H1 (cell line): ENCODE measurements around the gene PFDN6. TPM values are rescaled to one million over a fixed set of nuclear protein-coding genes. Genes with fewer than 3 reads are reported as not detected.
"Not testable (repeated sequence)": the region's sequence is repeated elsewhere in the genome, so short reads cannot be mapped to it uniquely, and the experiment has no call there.

Experiments used
- CTCF ChIA-PET: fragments of 300-600 bp; sonication (Branson Sonifier 250); formaldehyde crosslinking; loops from one replicate; lab custom pipeline; 2021; ENCODE audit not compliant: partially characterized antibody; lab: Charles Lee
- POLR2A ChIA-PET: fragments of 300-600 bp; sonication (Branson Sonifier 250); formaldehyde crosslinking; loops from one replicate; lab custom pipeline; 2021; ENCODE audit warnings: inconsistent platforms; ENCODE audit not compliant: partially characterized antibody; lab: Charles Lee
- DNase-seq, 2 experiments: peaks; one replicate each; pipeline versions ENCODE4 v3.0.0 to v3.0.0-alpha.2; 2010 to 2022; ENCODE audit warnings: low spot score in 2 of 2, low read depth in 1 of 2, mixed read lengths in 1 of 2
- FAIRE-seq: peaks from 2 replicates; lab custom pipeline; 2011; peaks lifted over from hg19 to GRCh38; lab: Jason Lieb, UNC
- H2AFZ ChIP-seq: 2 replicates; pipeline ENCODE4 v1.8.1; 2012; ENCODE audit warnings: low read length, inconsistent platforms
- H2AK5ac ChIP-seq: 2 replicates; pipeline ENCODE4 v1.6.1; 2013; ENCODE audit warnings: low read depth, low read length
- H2BK120ac ChIP-seq: replicated peaks from 2 replicates; pipeline ENCODE3; 2013; ENCODE audit warnings: low read depth, low read length, inconsistent platforms
- H2BK12ac ChIP-seq: 2 replicates; pipeline ENCODE4 v1.6.1; 2013; ENCODE audit warnings: low read depth, low read length
- H2BK15ac ChIP-seq: 2 replicates; pipeline ENCODE4 v1.6.1; 2013; ENCODE audit warnings: low read length
- H2BK20ac ChIP-seq: 2 replicates; pipeline ENCODE4 v1.6.1; 2013; ENCODE audit warnings: low read length
- H2BK5ac ChIP-seq: 2 replicates; pipeline ENCODE4 v1.6.1; 2013; ENCODE audit warnings: low read depth, low read length
- H3K14ac ChIP-seq: 2 replicates; pipeline ENCODE4 v1.6.1; 2013; ENCODE audit warnings: inconsistent platforms; ENCODE audit not compliant: insufficient read length
- H3K18ac ChIP-seq: 2 replicates; pipeline ENCODE4 v1.6.1; 2013; ENCODE audit warnings: low read length; ENCODE audit errors: extremely low read depth
- H3K23ac ChIP-seq: 2 replicates; pipeline ENCODE4 v1.6.1; 2013; ENCODE audit warnings: inconsistent platforms; ENCODE audit not compliant: insufficient read length
- H3K23me2 ChIP-seq: 2 replicates; pipeline ENCODE4 v1.6.1; 2013; ENCODE audit warnings: low read depth, low read length
- H3K27ac ChIP-seq: 2 replicates; pipeline ENCODE4 v1.6.1; 2011; ENCODE audit warnings: low read depth, low read length, inconsistent platforms
- H3K27me3 ChIP-seq, 4 experiments: replicated peaks in 1 of 4; 1 replicate in 1 of 4; 2 replicates in 3 of 4; pipeline versions ENCODE4 v1.6.1 to v1.8.1; 2011 to 2013; ENCODE audit warnings: low read length in 3 of 4, mild to moderate bottlenecking in 3 of 4, inconsistent platforms in 2 of 4, mixed read lengths in 2 of 4, moderate library complexity in 1 of 4; ENCODE audit not compliant: control insufficient read depth in 3 of 4, insufficient read depth in 3 of 4; ENCODE audit errors: extremely low read depth in 1 of 4
- H3K36me3 ChIP-seq, 4 experiments: 2 replicates each; pipeline versions ENCODE4 v1.6.1 to v1.8.1; 2011 to 2013; ENCODE audit warnings: mild to moderate bottlenecking in 4 of 4, low read length in 3 of 4, moderate library complexity in 2 of 4, control low read depth in 1 of 4, inconsistent platforms in 1 of 4; ENCODE audit not compliant: insufficient read depth in 4 of 4, control insufficient read depth in 2 of 4
- H3K4ac ChIP-seq: replicated peaks from 2 replicates; pipeline ENCODE3; 2013; ENCODE audit warnings: low read length, low read depth, mixed read lengths, inconsistent platforms; ENCODE audit not compliant: insufficient read length
- H3K4me1 ChIP-seq, 4 experiments: replicated peaks in 1 of 4; 1 replicate in 1 of 4; 2 replicates in 3 of 4; pipeline versions ENCODE4 v1.6.1 to v1.8.1; 2011 to 2013; ENCODE audit warnings: low read length in 3 of 4, inconsistent platforms in 2 of 4, mixed read lengths in 1 of 4; ENCODE audit not compliant: insufficient read depth in 4 of 4, control insufficient read depth in 3 of 4
- H3K4me2 ChIP-seq, 2 experiments: 2 replicates each; pipeline versions ENCODE4 v1.6.1 to v1.8.1; 2011 to 2013; ENCODE audit warnings: low read depth in 2 of 2, low read length in 2 of 2, control low read depth in 1 of 2, inconsistent platforms in 1 of 2, mild to moderate bottlenecking in 1 of 2; ENCODE audit not compliant: insufficient read depth in 1 of 2
- H3K4me3 ChIP-seq, 4 experiments: fragments of 200-600, 300-600 bp in 1 of 4; sonication (generic), shearing (Covaris generic), sonication (Bioruptor Twin) in 1 of 4; 2 replicates each; pipeline versions ENCODE4 v1.5.1 to v1.8.1; 2011 to 2016; ENCODE audit warnings: low read length in 4 of 4, low read depth in 3 of 4, control low read depth in 2 of 4, inconsistent platforms in 2 of 4, mild to moderate bottlenecking in 2 of 4, mixed read lengths in 1 of 4, moderate library complexity in 1 of 4; ENCODE audit not compliant: insufficient read depth in 2 of 4; ENCODE audit errors: extremely low read depth in 1 of 4
- H3K56ac ChIP-seq: replicated peaks from 2 replicates; pipeline ENCODE3; 2013; ENCODE audit warnings: low read depth, mild to moderate bottlenecking, mixed read lengths, low read length, inconsistent platforms; ENCODE audit not compliant: insufficient read length
- H3K79me1 ChIP-seq: 2 replicates; pipeline ENCODE4 v1.6.1; 2013; ENCODE audit warnings: low read depth, low read length, control low read depth
- H3K79me2 ChIP-seq, 2 experiments: 2 replicates each; pipeline versions ENCODE4 v1.6.1 to v1.8.1; 2012 to 2013; ENCODE audit warnings: low read length in 2 of 2, mild to moderate bottlenecking in 2 of 2, inconsistent platforms in 1 of 2; ENCODE audit not compliant: insufficient read depth in 2 of 2, control insufficient read depth in 1 of 2
- H3K9ac ChIP-seq, 4 experiments: replicated peaks in 1 of 4; 1 replicate in 1 of 4; 2 replicates in 3 of 4; pipeline versions ENCODE4 v1.6.1 to v1.8.1; 2011 to 2013; ENCODE audit warnings: low read depth in 3 of 4, low read length in 3 of 4, control low read depth in 2 of 4, mild to moderate bottlenecking in 2 of 4, moderate library complexity in 2 of 4, inconsistent platforms in 1 of 4; ENCODE audit errors: extremely low read depth in 1 of 4
- H3K9me3 ChIP-seq, 2 experiments: 2 replicates each; pipeline versions ENCODE4 v1.6.1 to v1.8.1; 2012 to 2013; ENCODE audit warnings: mild to moderate bottlenecking in 2 of 2, moderate library complexity in 2 of 2, control low read depth in 1 of 2, inconsistent platforms in 1 of 2, low read depth in 1 of 2, low read length in 1 of 2, mixed read lengths in 1 of 2; ENCODE audit not compliant: insufficient read depth in 2 of 2
- H4K20me1 ChIP-seq, 2 experiments: replicated peaks in 1 of 2; 2 replicates each; pipeline versions ENCODE3 to v1.8.1; 2011 to 2013; ENCODE audit warnings: inconsistent platforms in 2 of 2, low read length in 2 of 2, mild to moderate bottlenecking in 1 of 2; ENCODE audit not compliant: insufficient read depth in 2 of 2, control insufficient read depth in 1 of 2
- H4K5ac ChIP-seq: 2 replicates; pipeline ENCODE4 v1.6.1; 2013; ENCODE audit warnings: low read length, low read depth, mixed read lengths, inconsistent platforms; ENCODE audit not compliant: insufficient read length
- H4K8ac ChIP-seq: 2 replicates; pipeline ENCODE4 v1.8.0; 2013; ENCODE audit warnings: mild to moderate bottlenecking, moderate library complexity, low read length, inconsistent platforms; ENCODE audit not compliant: insufficient read depth; ENCODE audit errors: extremely low read depth
- H4K91ac ChIP-seq: replicated peaks from 2 replicates; pipeline ENCODE3; 2013; ENCODE audit warnings: low read length, mixed read lengths, inconsistent platforms; ENCODE audit not compliant: insufficient read length
- KDM1A ChIP-seq: fragments of 200-600, 300-600 bp; sonication (generic); IDR thresholded peaks from 2 replicates; pipeline ENCODE4 v1.7.1; 2016; ENCODE audit warnings: mild to moderate bottlenecking, low read length, borderline replicate concordance
- WGBS, 2 experiments: shearing (Covaris generic) in 1 of 2; methylation state at CpG; one replicate each; pipeline versions ENCODE4 v1.1.6 to v1.1.7; 2013 to 2015; ENCODE audit warnings: low lambda C conversion rate in 2 of 2, mixed read lengths in 2 of 2, inconsistent platforms in 1 of 2, low coverage in 1 of 2, missing lambda C conversion rate in 1 of 2; ENCODE audit not compliant: insufficient replicate concordance in 2 of 2, insufficient coverage in 1 of 2, insufficient read length in 1 of 2; ENCODE audit errors: extremely low coverage in 1 of 2, missing lambda C conversion rate in 1 of 2; 5-methylcytosine and 5-hydroxymethylcytosine counted together
- polyA plus RNA-seq, 7 experiments: library from polyadenylated mRNA; depleted of rRNA in 3 of 7; stranded (reverse) in 5 of 7; unstranded in 2 of 7; fragments of >200 nt in 5 of 7; fragments of 200-250 nt in 2 of 7; gene quantifications; 1 replicate in 5 of 7; 2 replicates in 1 of 7; 4 replicates in 1 of 7; pipeline versions ENCODE4 v1.2.1 to v1.2.3, GENCODE V29; 2011 to 2013; ENCODE audit warnings: missing spikeins in 2 of 7, mixed read lengths in 2 of 7
- total RNA-seq: library from RNA; stranded (reverse); fragmentation: NEBNext Ultra II Directional; extraction: Animal tissue kit (Norgen Biotek cat#: 25700); gene quantifications from 2 replicates; pipeline ENCODE4 v1.2.1, GENCODE V29; 2021

Gene PFDN6
- total and polyA plus RNA-seq, 2 of the 8 experiments (the other 6 are each of a cell fraction or from before 2014, with no cell fraction given), result 32.0 to 95.7 TPM

- no peak for TF ChIP-seq KDM1A
Measured at GRCh38 chr6:33259032-33259431, 30.4 kb upstream of the PFDN6 start (continued).

GRCh38 chr6:33262490-33262889 lies 26.9 kb upstream of the PFDN6 start:
- not testable (repeated sequence) for H2BK120ac ChIP-seq, H2AK5ac ChIP-seq, H3K27ac ChIP-seq, H3K79me2 ChIP-seq, H3K27me3 ChIP-seq, H3K14ac ChIP-seq, H3K56ac ChIP-seq, FAIRE-seq, H3K23ac ChIP-seq, DNase-seq, H2AFZ ChIP-seq, H3K79me1 ChIP-seq, H4K91ac ChIP-seq, H3K9ac ChIP-seq, H2BK12ac ChIP-seq, H4K5ac ChIP-seq, H3K4me2 ChIP-seq, H2BK5ac ChIP-seq, H4K20me1 ChIP-seq, H3K4ac ChIP-seq, H3K9me3 ChIP-seq, H3K18ac ChIP-seq, H3K23me2 ChIP-seq, H2BK15ac ChIP-seq, H4K8ac ChIP-seq, H3K4me1 ChIP-seq, H3K4me3 ChIP-seq, H2BK20ac ChIP-seq
- ChIA-PET POLR2A (interaction anchor here (1.2 to 4.2 kb wide), 3 partner anchors 10 to 101 kb away, joined by 3 to 26 read pairs (median 18); partner anchors contain the start of genes RPS18 and VPS52), CTCF (interaction anchor here (0.5 to 0.7 kb wide), 2 partner anchors 27 to 346 kb away, joined by 3 read pairs; no protein-coding TSS in a partner anchor)
- 87% methylated on average over 3 of the region's 3 CpGs; no CpG with 5 or more reads in 1 of the 2 experiments for WGBS, 2 experiments
- H3K36me3 ChIP-seq, result peaks cover 8 to 40% (median 18%) of the 10 kb centered on the region in 4 experiments; a peak in 6 of 8 replicates
